WTC11 (cell line): ENCODE results near the gene CLECL1. TPM values are rescaled to one million over a fixed set of nuclear protein-coding genes. Genes with fewer than 3 reads are reported as not detected.
"Not testable (repeated sequence)": the region's sequence is repeated elsewhere in the genome, so short reads cannot be mapped to it uniquely, and the experiment has no call there.

Source experiments
- ATAC-seq: fragments of 200-7000 bp; cut with Tn5 transposase; 2 replicates; pipeline ENCODE4 v1.10.0; 2021; ENCODE audit warnings: mild to moderate bottlenecking, moderate library complexity
- CTCF ChIA-PET: fragments of 300-600 bp; sonication (Branson Sonifier 250); formaldehyde crosslinking; loops from one replicate; lab custom pipeline; 2021; ENCODE audit warnings: antibody characterized with exemption; lab: Charles Lee
- POLR2A ChIA-PET: fragments of 350-600 bp; sonication (Branson Sonifier 250); formaldehyde crosslinking; loops from one replicate; lab custom pipeline; 2021; ENCODE audit warnings: antibody characterized with exemption; lab: Charles Lee
- DNase-seq: peaks from one replicate; pipeline ENCODE4 v3.0.0; 2021; ENCODE audit warnings: low spot score
- H3K27ac Mint-ChIP-seq: 2 replicates; pipeline ENCODE4 v1.8.0; 2021; ENCODE audit warnings: mixed read lengths
- H3K27me3 Mint-ChIP-seq: 2 replicates; pipeline ENCODE4 v1.8.0; 2021; ENCODE audit warnings: low read depth, mild to moderate bottlenecking, moderate library complexity, mixed read lengths
- H3K36me3 Mint-ChIP-seq: 2 replicates; pipeline ENCODE4 v1.8.0; 2021; ENCODE audit warnings: mixed read lengths
- H3K4me1 Mint-ChIP-seq: 2 replicates; pipeline ENCODE4 v1.8.0; 2022; ENCODE audit warnings: mixed read lengths
- H3K4me3 Mint-ChIP-seq: 2 replicates; pipeline ENCODE4 v1.8.0; 2021; ENCODE audit warnings: mild to moderate bottlenecking, moderate library complexity, mixed read lengths
- H3K9me3 Mint-ChIP-seq: 2 replicates; pipeline ENCODE4 v1.8.0; 2021; ENCODE audit warnings: mixed read lengths
- ATF1 ChIP-seq: sonication (generic); formaldehyde crosslinking; IDR thresholded peaks from 2 replicates; pipeline ENCODE4 v1.8.1; 2023; ENCODE audit warnings: mild to moderate bottlenecking, moderate library complexity, missing genetic modification reagents
- GABPB1 ChIP-seq: sonication (generic); formaldehyde crosslinking; IDR thresholded peaks from 2 replicates; pipeline ENCODE4 v1.8.1; 2023; ENCODE audit warnings: mild to moderate bottlenecking, missing genetic modification reagents
- IRF2 ChIP-seq: sonication (generic); formaldehyde crosslinking; IDR thresholded peaks from 2 replicates; pipeline ENCODE4 v1.8.0; 2022; ENCODE audit warnings: low read depth, missing genetic modification reagents, borderline replicate concordance
- JUN ChIP-seq: sonication (generic); formaldehyde crosslinking; IDR thresholded peaks from 2 replicates; pipeline ENCODE4 v1.8.0; 2023; ENCODE audit warnings: mild to moderate bottlenecking, missing genetic modification reagents
- MYBL2 ChIP-seq: sonication (generic); formaldehyde crosslinking; IDR thresholded peaks from 2 replicates; pipeline ENCODE4 v1.8.1; 2023; ENCODE audit warnings: mild to moderate bottlenecking, moderate library complexity, missing genetic modification reagents
- NR3C1 ChIP-seq: sonication (generic); formaldehyde crosslinking; conservative IDR thresholded peaks from 2 replicates; pipeline ENCODE4 v1.8.1; 2023; ENCODE audit warnings: low read depth, mild to moderate bottlenecking, missing genetic modification reagents
- RELA ChIP-seq: sonication (generic); formaldehyde crosslinking; IDR thresholded peaks from 2 replicates; pipeline ENCODE4 v1.8.1; 2022; ENCODE audit warnings: missing genetic modification reagents, mild to moderate bottlenecking, borderline replicate concordance
- ZBTB21 ChIP-seq: sonication (generic); formaldehyde crosslinking; IDR thresholded peaks from 2 replicates; pipeline ENCODE4 v1.8.1; 2023; ENCODE audit warnings: mild to moderate bottlenecking, missing genetic modification reagents, borderline replicate concordance
- ZNF121 ChIP-seq: sonication (generic); formaldehyde crosslinking; IDR thresholded peaks from 2 replicates; pipeline ENCODE4 v1.8.0; 2023; ENCODE audit warnings: missing genetic modification reagents
- ZNF138 ChIP-seq: sonication (generic); formaldehyde crosslinking; conservative IDR thresholded peaks from 2 replicates; pipeline ENCODE4 v1.8.1; 2022; ENCODE audit warnings: mild to moderate bottlenecking, moderate library complexity, missing genetic modification reagents
- ZNF232 ChIP-seq: sonication (generic); formaldehyde crosslinking; IDR thresholded peaks from 2 replicates; pipeline ENCODE4 v1.8.0; 2022; ENCODE audit warnings: mild to moderate bottlenecking, missing genetic modification reagents
- ZNF263 ChIP-seq: sonication (generic); formaldehyde crosslinking; IDR thresholded peaks from 2 replicates; pipeline ENCODE4 v1.8.1; 2022; ENCODE audit warnings: low read depth, mild to moderate bottlenecking, moderate library complexity, missing genetic modification reagents
- total RNA-seq: library from RNA; stranded (reverse); gene quantifications from 3 replicates; pipeline ENCODE4 v1.2.3, GENCODE V29; 2021
- TF ChIP-seq, protein P1 (sequence below): fragments of 250-450 bp; sonication (Bioruptor Pico); IDR thresholded peaks from 2 replicates; pipeline ENCODE4 v1.9.0; 2021; ENCODE audit warnings: mild to moderate bottlenecking, borderline replicate concordance
- TF ChIP-seq, protein P2 (sequence below): sonication (generic); formaldehyde crosslinking; IDR thresholded peaks from 2 replicates; pipeline ENCODE4 v1.8.0; 2023; ENCODE audit warnings: missing genetic modification reagents
- TF ChIP-seq, protein P3 (sequence below): sonication (generic); formaldehyde crosslinking; IDR thresholded peaks from 2 replicates; pipeline ENCODE4 v1.8.1; 2023; ENCODE audit warnings: mild to moderate bottlenecking, missing genetic modification reagents
- TF ChIP-seq, protein P4 (sequence below): sonication (generic); formaldehyde crosslinking; IDR thresholded peaks from 2 replicates; pipeline ENCODE4 v1.8.0; 2022; ENCODE audit warnings: mild to moderate bottlenecking, missing genetic modification reagents
- TF ChIP-seq, protein P5 (sequence below): sonication (generic); formaldehyde crosslinking; IDR thresholded peaks from 2 replicates; pipeline ENCODE4 v1.8.1; 2023; ENCODE audit warnings: mild to moderate bottlenecking, missing genetic modification reagents, moderate library complexity

Gene CLECL1
- total RNA-seq, 1 experiment from 2014 or later = not detected

DNA sequence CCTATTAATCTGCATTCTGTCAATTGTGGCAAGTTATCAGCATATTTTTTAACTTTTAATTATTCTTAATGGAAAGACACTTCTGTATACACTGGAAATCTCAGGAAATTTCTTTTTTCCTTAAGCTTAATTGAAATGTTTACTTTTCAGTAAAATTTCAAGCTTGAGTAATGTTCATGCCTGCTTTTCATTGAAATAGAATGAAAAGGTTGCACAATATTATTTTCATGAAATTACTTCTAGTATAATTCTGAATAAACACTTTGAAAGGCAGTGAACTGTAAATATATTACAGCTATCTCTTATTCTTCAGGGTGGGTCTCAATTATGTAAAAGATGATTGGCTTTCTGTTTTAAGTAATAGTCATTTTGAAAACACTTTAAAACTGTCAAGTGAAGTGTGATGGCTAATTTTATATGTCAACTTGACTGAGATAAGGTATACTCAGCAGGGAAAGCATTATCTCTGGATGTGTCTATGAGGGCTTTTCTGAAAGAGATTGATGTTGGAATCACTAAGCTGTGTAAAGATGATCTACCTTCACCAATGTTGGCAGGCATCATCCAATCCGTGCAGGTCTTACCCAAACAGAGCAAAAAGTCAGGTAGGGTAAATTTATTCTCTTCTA is 33.5 kb downstream of the CLECL1 start:
- peaks cover 42% of the 10 kb centered on the region for H3K36me3 Mint-ChIP-seq
- TF ChIP-seq ZNF138 = no peak
- TF ChIP-seq ZNF263 (CRISPR knock-in tag) = no peak
- TF ChIP-seq, protein P1, sequence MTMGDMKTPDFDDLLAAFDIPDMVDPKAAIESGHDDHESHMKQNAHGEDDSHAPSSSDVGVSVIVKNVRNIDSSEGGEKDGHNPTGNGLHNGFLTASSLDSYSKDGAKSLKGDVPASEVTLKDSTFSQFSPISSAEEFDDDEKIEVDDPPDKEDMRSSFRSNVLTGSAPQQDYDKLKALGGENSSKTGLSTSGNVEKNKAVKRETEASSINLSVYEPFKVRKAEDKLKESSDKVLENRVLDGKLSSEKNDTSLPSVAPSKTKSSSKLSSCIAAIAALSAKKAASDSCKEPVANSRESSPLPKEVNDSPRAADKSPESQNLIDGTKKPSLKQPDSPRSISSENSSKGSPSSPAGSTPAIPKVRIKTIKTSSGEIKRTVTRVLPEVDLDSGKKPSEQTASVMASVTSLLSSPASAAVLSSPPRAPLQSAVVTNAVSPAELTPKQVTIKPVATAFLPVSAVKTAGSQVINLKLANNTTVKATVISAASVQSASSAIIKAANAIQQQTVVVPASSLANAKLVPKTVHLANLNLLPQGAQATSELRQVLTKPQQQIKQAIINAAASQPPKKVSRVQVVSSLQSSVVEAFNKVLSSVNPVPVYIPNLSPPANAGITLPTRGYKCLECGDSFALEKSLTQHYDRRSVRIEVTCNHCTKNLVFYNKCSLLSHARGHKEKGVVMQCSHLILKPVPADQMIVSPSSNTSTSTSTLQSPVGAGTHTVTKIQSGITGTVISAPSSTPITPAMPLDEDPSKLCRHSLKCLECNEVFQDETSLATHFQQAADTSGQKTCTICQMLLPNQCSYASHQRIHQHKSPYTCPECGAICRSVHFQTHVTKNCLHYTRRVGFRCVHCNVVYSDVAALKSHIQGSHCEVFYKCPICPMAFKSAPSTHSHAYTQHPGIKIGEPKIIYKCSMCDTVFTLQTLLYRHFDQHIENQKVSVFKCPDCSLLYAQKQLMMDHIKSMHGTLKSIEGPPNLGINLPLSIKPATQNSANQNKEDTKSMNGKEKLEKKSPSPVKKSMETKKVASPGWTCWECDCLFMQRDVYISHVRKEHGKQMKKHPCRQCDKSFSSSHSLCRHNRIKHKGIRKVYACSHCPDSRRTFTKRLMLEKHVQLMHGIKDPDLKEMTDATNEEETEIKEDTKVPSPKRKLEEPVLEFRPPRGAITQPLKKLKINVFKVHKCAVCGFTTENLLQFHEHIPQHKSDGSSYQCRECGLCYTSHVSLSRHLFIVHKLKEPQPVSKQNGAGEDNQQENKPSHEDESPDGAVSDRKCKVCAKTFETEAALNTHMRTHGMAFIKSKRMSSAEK (CRISPR knock-in tag) = no peak
- TF ChIP-seq ZBTB21 (CRISPR knock-in tag) = no peak
- TF ChIP-seq, all 79 proteins: peak for 0
- no peak for ATAC-seq
- Mint-ChIP-seq H3K27ac (no peak overlapping the region), H3K9me3 (peaks cover 77% of the 10 kb centered on the region), H3K4me3 (no peak overlapping the region), H3K4me1 (no peaks in the 10 kb centered on the region), H3K27me3 (peaks cover 13% of the 10 kb centered on the region; the same call in 1 of the 2 replicates)
- ChIA-PET POLR2A (no interaction called here), CTCF (interaction anchor here (0.7 kb wide), 1 partner anchor 9 kb away, joined by 3 read pairs; no protein-coding TSS in a partner anchor)
- no peak for DNase-seq

DNA sequence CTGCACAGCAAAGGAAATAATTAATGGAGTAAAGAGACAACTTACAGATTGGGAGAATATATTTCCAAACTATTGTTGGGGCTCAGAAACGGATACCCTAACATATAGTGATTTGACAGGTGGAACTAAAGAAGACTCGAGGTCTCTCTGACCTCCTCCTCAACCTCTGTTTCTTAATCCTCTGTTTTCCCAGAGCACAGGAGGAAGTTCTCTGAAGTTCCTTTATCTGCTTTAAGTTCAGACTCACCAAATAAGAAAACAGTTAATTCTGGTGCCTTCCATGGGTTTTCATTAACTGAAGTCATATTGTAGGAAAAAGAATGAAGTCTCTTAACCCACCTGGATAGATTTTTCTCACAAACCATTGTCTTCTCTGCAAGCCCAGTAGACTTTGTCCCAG is 34.2 kb downstream of the CLECL1 start:
- ChIA-PET POLR2A (no interaction called here), CTCF (interaction anchor here (0.7 kb wide), 1 partner anchor 9 kb away, joined by 3 read pairs; no protein-coding TSS in a partner anchor)
- peaks cover 74% of the 10 kb centered on the region for H3K9me3 Mint-ChIP-seq

DNA sequence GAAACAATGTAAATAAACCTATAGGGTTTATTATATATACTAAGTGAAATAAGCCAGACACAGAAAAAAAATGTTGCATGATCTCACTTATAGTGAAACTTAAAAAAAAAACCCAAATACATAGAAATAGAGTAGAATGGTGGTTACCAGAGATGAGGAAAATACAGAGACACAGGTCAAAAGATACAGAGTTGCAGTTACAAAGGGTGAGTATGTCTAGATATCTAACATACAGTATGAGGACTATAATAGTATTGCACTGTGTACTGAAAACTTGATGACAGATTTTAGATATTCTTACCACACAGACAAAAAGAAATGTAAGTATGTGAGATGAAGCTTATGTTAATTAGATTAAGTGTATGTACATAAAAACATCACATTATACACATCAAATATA is 35.3 kb downstream of the CLECL1 start:
- ChIA-PET CTCF (no interaction called here), POLR2A (no interaction called here)
- no peak for DNase-seq
- no peak for ATAC-seq
- Mint-ChIP-seq H3K4me3 (no peak overlapping the region), H3K9me3 (peaks cover 74% of the 10 kb centered on the region), H3K36me3 (peaks cover 51% of the 10 kb centered on the region), H3K4me1 (no peaks in the 10 kb centered on the region), H3K27ac (no peak overlapping the region), H3K27me3 (peaks cover 11% of the 10 kb centered on the region; the same call in 1 of the 2 replicates)
- no peak for TF ChIP-seq MYBL2 (CRISPR knock-in tag)
- TF ChIP-seq IRF2 = no peak
- no peak for TF ChIP-seq NR3C1 (CRISPR knock-in tag)
- TF ChIP-seq JUN (CRISPR knock-in tag) = no peak
- TF ChIP-seq, protein P2, sequence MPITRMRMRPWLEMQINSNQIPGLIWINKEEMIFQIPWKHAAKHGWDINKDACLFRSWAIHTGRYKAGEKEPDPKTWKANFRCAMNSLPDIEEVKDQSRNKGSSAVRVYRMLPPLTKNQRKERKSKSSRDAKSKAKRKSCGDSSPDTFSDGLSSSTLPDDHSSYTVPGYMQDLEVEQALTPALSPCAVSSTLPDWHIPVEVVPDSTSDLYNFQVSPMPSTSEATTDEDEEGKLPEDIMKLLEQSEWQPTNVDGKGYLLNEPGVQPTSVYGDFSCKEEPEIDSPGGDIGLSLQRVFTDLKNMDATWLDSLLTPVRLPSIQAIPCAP (CRISPR knock-in tag) = no peak
- no peak for TF ChIP-seq RELA (CRISPR knock-in tag)
- no peak for TF ChIP-seq GABPB1 (CRISPR knock-in tag)
- TF ChIP-seq ZNF121 (CRISPR knock-in tag) = no peak
- TF ChIP-seq ZNF232 (CRISPR knock-in tag) = no peak
- TF ChIP-seq, protein P3, sequence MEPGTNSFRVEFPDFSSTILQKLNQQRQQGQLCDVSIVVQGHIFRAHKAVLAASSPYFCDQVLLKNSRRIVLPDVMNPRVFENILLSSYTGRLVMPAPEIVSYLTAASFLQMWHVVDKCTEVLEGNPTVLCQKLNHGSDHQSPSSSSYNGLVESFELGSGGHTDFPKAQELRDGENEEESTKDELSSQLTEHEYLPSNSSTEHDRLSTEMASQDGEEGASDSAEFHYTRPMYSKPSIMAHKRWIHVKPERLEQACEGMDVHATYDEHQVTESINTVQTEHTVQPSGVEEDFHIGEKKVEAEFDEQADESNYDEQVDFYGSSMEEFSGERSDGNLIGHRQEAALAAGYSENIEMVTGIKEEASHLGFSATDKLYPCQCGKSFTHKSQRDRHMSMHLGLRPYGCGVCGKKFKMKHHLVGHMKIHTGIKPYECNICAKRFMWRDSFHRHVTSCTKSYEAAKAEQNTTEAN (CRISPR knock-in tag) = no peak
- TF ChIP-seq, protein P4, sequence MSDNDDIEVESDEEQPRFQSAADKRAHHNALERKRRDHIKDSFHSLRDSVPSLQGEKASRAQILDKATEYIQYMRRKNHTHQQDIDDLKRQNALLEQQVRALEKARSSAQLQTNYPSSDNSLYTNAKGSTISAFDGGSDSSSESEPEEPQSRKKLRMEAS (CRISPR knock-in tag) = no peak
- no peak for TF ChIP-seq ATF1 (CRISPR knock-in tag)

More for the DNA sequence above, 34.2 kb downstream of the CLECL1 start:
- H3K27me3 Mint-ChIP-seq = peaks cover 13% of the 10 kb centered on the region; the same call in 1 of the 2 replicates
- no peak for DNase-seq
- H3K36me3 Mint-ChIP-seq = peaks cover 46% of the 10 kb centered on the region
- H3K4me3 Mint-ChIP-seq = no peak overlapping the region
- H3K27ac Mint-ChIP-seq = no peak overlapping the region
- TF ChIP-seq, protein P5, sequence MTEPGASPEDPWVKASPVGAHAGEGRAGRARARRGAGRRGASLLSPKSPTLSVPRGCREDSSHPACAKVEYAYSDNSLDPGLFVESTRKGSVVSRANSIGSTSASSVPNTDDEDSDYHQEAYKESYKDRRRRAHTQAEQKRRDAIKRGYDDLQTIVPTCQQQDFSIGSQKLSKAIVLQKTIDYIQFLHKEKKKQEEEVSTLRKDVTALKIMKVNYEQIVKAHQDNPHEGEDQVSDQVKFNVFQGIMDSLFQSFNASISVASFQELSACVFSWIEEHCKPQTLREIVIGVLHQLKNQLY = no peak
- TF ChIP-seq, protein P3 (CRISPR knock-in tag) = no peak
- ATAC-seq = no peak
- no peaks in the 10 kb centered on the region for H3K4me1 Mint-ChIP-seq

DNA sequence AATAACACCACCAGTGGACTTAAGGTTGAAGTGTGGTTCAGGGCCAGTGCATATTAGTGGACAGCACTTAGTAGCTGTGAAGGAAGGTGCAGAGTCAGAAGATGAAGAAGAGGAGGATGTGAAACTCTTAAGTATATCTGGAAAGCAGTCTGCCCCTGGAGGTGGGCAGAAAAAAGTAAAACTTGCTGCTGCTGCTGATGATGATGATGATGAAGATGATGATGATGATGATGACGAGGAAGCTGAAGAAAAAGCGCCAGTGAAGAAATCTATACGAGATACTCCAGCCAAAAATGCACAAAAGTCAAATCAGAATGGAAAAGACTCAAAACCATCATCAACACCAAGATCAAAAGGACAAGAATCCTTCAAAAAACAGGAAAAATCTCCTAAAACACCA is 37.2 kb downstream of the CLECL1 start:
- POLR2A ChIA-PET = not testable (repeated sequence)

DNA sequence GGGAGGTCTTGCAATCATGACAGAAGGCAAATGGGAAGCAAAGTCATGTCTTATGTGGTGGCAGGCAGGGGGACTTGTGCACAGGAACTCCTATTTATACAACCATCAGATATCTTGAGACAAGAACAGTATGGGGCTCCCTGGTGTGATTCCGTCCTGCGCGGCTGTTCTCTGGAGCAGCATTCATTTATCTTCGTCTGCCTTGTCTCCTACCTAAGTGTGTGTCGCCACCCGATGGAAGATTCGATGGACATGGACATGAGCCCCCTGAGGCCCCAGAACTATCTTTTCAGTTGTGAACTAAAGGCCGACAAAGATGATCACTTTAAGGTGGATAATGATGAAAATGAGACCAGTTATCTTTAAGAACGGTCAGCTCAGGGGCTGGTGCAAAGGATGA is 37.7 kb downstream of the CLECL1 start:
- Mint-ChIP-seq H3K36me3 (peaks cover 58% of the 10 kb centered on the region), H3K9me3 (peaks cover 51% of the 10 kb centered on the region)
- H3K27me3 Mint-ChIP-seq, H3K4me1 Mint-ChIP-seq, H3K27ac Mint-ChIP-seq, CTCF ChIA-PET, ATAC-seq, H3K4me3 Mint-ChIP-seq, POLR2A ChIA-PET, DNase-seq: not testable (repeated sequence)

More for the DNA sequence above, 37.2 kb downstream of the CLECL1 start:
- H3K27me3 Mint-ChIP-seq, CTCF ChIA-PET, H3K4me1 Mint-ChIP-seq, H3K27ac Mint-ChIP-seq, DNase-seq, H3K4me3 Mint-ChIP-seq, ATAC-seq: not testable (repeated sequence)
- Mint-ChIP-seq H3K9me3 (peaks cover 56% of the 10 kb centered on the region), H3K36me3 (peaks cover 58% of the 10 kb centered on the region)
